Endothelial cell of umbilical vein (primary cell): ENCODE measurements around the gene KIF25. TPM values are rescaled to one million over a fixed set of nuclear protein-coding genes. Genes with fewer than 3 reads are reported as not detected.

Experiments
- BruUV-seq: library from RNA; stranded (reverse); fragments of 400-500 nt; replicated peaks from 2 replicates; lab custom pipeline; 2021; lab: Mats Ljungman, UMichigan
- CTCF ChIA-PET: fragments of 300-600, 350-600 bp; sonication (Branson Sonifier 250); formaldehyde crosslinking; loops from one replicate; lab custom pipeline; 2021; ENCODE audit warnings: antibody characterized with exemption, inconsistent platforms; lab: Charles Lee
- POLR2A ChIA-PET: fragments of 300-600, 350-600 bp; sonication (Branson Sonifier 250); formaldehyde crosslinking; loops from one replicate; lab custom pipeline; 2021; ENCODE audit warnings: antibody characterized with exemption, inconsistent platforms; lab: Charles Lee
- DNase-seq: peaks from one replicate; pipeline ENCODE4 v3.0.0-alpha.2; 2011; ENCODE audit warnings: low read depth, low spot score
- FAIRE-seq: peaks from 2 replicates; lab custom pipeline; 2011; peaks lifted over from hg19 to GRCh38; lab: Jason Lieb, UNC
- H2AFZ ChIP-seq: 2 replicates; pipeline ENCODE4 v1.6.0; 2012; ENCODE audit warnings: low read depth, low read length, control low read depth, inconsistent platforms
- H3K27ac ChIP-seq: 2 replicates; pipeline ENCODE4 v1.5.1; 2011; ENCODE audit warnings: low read depth, mild to moderate bottlenecking, control low read depth, low read length, moderate library complexity; ENCODE audit not compliant: insufficient read depth
- H3K27me3 ChIP-seq, 2 experiments: 2 replicates each; pipeline versions ENCODE4 v1.6.0 to v1.6.1; 2011; ENCODE audit warnings: low read length in 2 of 2, mixed read lengths in 1 of 2; ENCODE audit not compliant: control insufficient read depth in 2 of 2, insufficient read depth in 2 of 2
- H3K36me3 ChIP-seq, 2 experiments: 2 replicates in 1 of 2; 3 replicates in 1 of 2; pipeline ENCODE4 v1.5.1; 2011; ENCODE audit warnings: low read length in 2 of 2, mild to moderate bottlenecking in 1 of 2, moderate library complexity in 1 of 2; ENCODE audit not compliant: control insufficient read depth in 2 of 2, insufficient read depth in 2 of 2; ENCODE audit errors: extremely low read depth in 1 of 2
- H3K4me1 ChIP-seq: 3 replicates; pipeline ENCODE4 v1.5.1; 2011; ENCODE audit warnings: mild to moderate bottlenecking, low read length; ENCODE audit not compliant: control insufficient read depth, insufficient read depth; ENCODE audit errors: extremely low read depth
- H3K4me2 ChIP-seq: 2 replicates; pipeline ENCODE4 v1.6.1; 2011; ENCODE audit warnings: low read length, control low read depth, mixed read lengths; ENCODE audit not compliant: insufficient read depth
- H3K4me3 ChIP-seq, 3 experiments: fragments of 200-600 bp in 1 of 3; sonication (generic), shearing (Covaris generic) in 1 of 3; replicated peaks in 1 of 3; 2 replicates each; pipeline ENCODE4 v1.5.1; 2011 to 2016; ENCODE audit warnings: control low read depth in 3 of 3, low read length in 3 of 3, mild to moderate bottlenecking in 2 of 3, inconsistent platforms in 1 of 3, low read depth in 1 of 3, moderate library complexity in 1 of 3; ENCODE audit not compliant: insufficient read depth in 1 of 3
- H3K79me2 ChIP-seq: 2 replicates; pipeline ENCODE4 v1.6.0; 2012; ENCODE audit warnings: low read length, inconsistent platforms; ENCODE audit not compliant: control insufficient read depth, insufficient read depth
- H3K9ac ChIP-seq: replicated peaks from 2 replicates; pipeline ENCODE3; 2011; ENCODE audit warnings: low read length, control low read depth; ENCODE audit not compliant: insufficient read depth; ENCODE audit errors: extremely low read depth
- H3K9me1 ChIP-seq: replicated peaks from 3 replicates; pipeline ENCODE4 v1.6.0; 2011; ENCODE audit warnings: mild to moderate bottlenecking, low read length; ENCODE audit not compliant: control insufficient read depth, insufficient read depth; ENCODE audit errors: extremely low read depth
- H3K9me3 ChIP-seq: replicated peaks from 2 replicates; pipeline ENCODE4 v1.5.1; 2012; ENCODE audit warnings: low read length, inconsistent platforms; ENCODE audit not compliant: control insufficient read depth, insufficient read depth
- H4K20me1 ChIP-seq: replicated peaks from 2 replicates; pipeline ENCODE3; 2011; ENCODE audit warnings: mild to moderate bottlenecking, low read length; ENCODE audit not compliant: control insufficient read depth, insufficient read depth; ENCODE audit errors: extremely low read depth
- CTCF ChIP-seq, 2 donors: IDR thresholded peaks; 1 replicate in 1 of 2; 2 replicates in 1 of 2; pipeline ENCODE4 v1.5.1; 2011; ENCODE audit warnings: low read length in 2 of 2, mild to moderate bottlenecking in 2 of 2, moderate library complexity in 2 of 2, control low read depth in 1 of 2, inconsistent platforms in 1 of 2, low read depth in 1 of 2; ENCODE audit not compliant: insufficient read depth in 1 of 2; ENCODE audit errors: extremely low read depth in 1 of 2
- EZH2 ChIP-seq: IDR thresholded peaks from 2 replicates; pipeline ENCODE4 v1.6.1; 2012; ENCODE audit warnings: borderline replicate concordance, low read depth, mild to moderate bottlenecking, moderate library complexity, low read length, inconsistent platforms; ENCODE audit not compliant: severe bottlenecking
- FOS ChIP-seq: IDR thresholded peaks from 2 replicates; pipeline ENCODE4 v1.6.1; 2011; ENCODE audit warnings: mild to moderate bottlenecking, low read length, moderate library complexity, borderline replicate concordance; ENCODE audit not compliant: insufficient read depth
- GATA2 ChIP-seq: IDR thresholded peaks from 2 replicates; pipeline ENCODE4 v1.7.0; 2011; ENCODE audit warnings: low read depth, mild to moderate bottlenecking, moderate library complexity, mixed read lengths, low read length; ENCODE audit not compliant: insufficient read length, insufficient read depth
- JUN ChIP-seq: IDR thresholded peaks from 2 replicates; pipeline ENCODE4 v1.6.1; 2011; ENCODE audit warnings: borderline replicate concordance, low read depth; ENCODE audit not compliant: insufficient read length, insufficient read depth
- MAX ChIP-seq: IDR thresholded peaks from 2 replicates; pipeline ENCODE4 v1.6.1; 2011; ENCODE audit not compliant: insufficient read depth, insufficient read length
- MYC ChIP-seq: IDR thresholded peaks from one replicate; pipeline ENCODE4 v1.6.1; 2011; ENCODE audit warnings: mild to moderate bottlenecking, low read depth, low read length
- POLR2A ChIP-seq: IDR thresholded peaks from 2 replicates; pipeline ENCODE4 v1.6.1; 2012; ENCODE audit warnings: low read depth, mild to moderate bottlenecking, control low read depth, low read length
- POLR2AphosphoS5 ChIP-seq: IDR thresholded peaks from 2 replicates; pipeline ENCODE4 v1.6.1; 2012; ENCODE audit warnings: low read depth, mild to moderate bottlenecking, control low read depth, low read length, moderate library complexity; ENCODE audit not compliant: insufficient read depth
- dilution Hi-C: fragments of 300-500 bp; cut with MboI; formaldehyde crosslinking; loops from one replicate; pipeline ENCODE4 v1.15.0; 2019; ENCODE audit warnings: low sequenced_read_pairs; ENCODE audit not compliant: extremely low pct_ligation_motif_present
- intact Hi-C: fragments of 100-400 bp; cut with micrococcal nuclease; formaldehyde crosslinking; loops from one replicate; pipeline ENCODE4 v1.10.0; 2022
- polyA plus RNA-seq, 4 experiments: library from polyadenylated mRNA; depleted of rRNA in 3 of 4; stranded (reverse) in 3 of 4; unstranded in 1 of 4; fragments of >200 nt; gene quantifications; 2 replicates each; pipeline versions ENCODE4 v1.2.1 to v1.2.3, GENCODE V29; 2011 to 2012; ENCODE audit warnings: missing spikeins in 1 of 4
- total RNA-seq: library from RNA; stranded (reverse); gene quantifications from 2 replicates; pipeline ENCODE4 v1.2.3, GENCODE V29; 2021

KIF25 gene
- total and polyA plus RNA-seq, 2 donors (not counting 3 experiments of a cell fraction or from before 2014, with no cell fraction given), result not detected

GRCh38 chr6:167966540-167966905 is 30.9 kb upstream of the KIF25 start:
- no peak for TF ChIP-seq POLR2A
- no peak for TF ChIP-seq JUN
- no peak for TF ChIP-seq MAX
- no peak for TF ChIP-seq MYC
- no peak for TF ChIP-seq CTCF (IDR thresholded peaks at IDR 0.05; ENCODE audit: extremely low read depth in 1 of 2, insufficient read depth in 1 of 2, low read depth in 1 of 2, low read length in 2 of 2)
- no peak for TF ChIP-seq EZH2
- TF ChIP-seq POLR2AphosphoS5, result no peak
- TF ChIP-seq GATA2, result no peak
- no peak for TF ChIP-seq FOS
- H3K27ac ChIP-seq, result no peak overlapping the region
- no peaks in the 10 kb centered on the region for H4K20me1 ChIP-seq
- H3K9me3 ChIP-seq, result no peaks in the 10 kb centered on the region
- dilution Hi-C loops, result no loop called here
- FAIRE-seq, result no peak
- H3K4me3 ChIP-seq, result no peak overlapping the region
- DNase-seq, result no peak
- BruUV-seq, result no TSS peak
- no peak overlapping the region for H3K4me2 ChIP-seq
- intact Hi-C loops, result no loop called here
- no peaks in the 10 kb centered on the region for H3K9me1 ChIP-seq
- H3K36me3 ChIP-seq, result peaks cover 19% of the 10 kb centered on the region in 2 experiments
- no peak overlapping the region for H3K9ac ChIP-seq
- H2AFZ ChIP-seq, result no peak overlapping the region
- no peaks in the 10 kb centered on the region for H3K79me2 ChIP-seq
- no peaks in the 10 kb centered on the region for H3K27me3 ChIP-seq
- POLR2A ChIA-PET, result no interaction called here
- CTCF ChIA-PET, result no interaction called here
- peaks cover 6% of the 10 kb centered on the region for H3K4me1 ChIP-seq
